ENCODE measurements around the gene HHAT.

HHAT gene

GRCh38 chr1:210706246-210706645 is 377.5 kb downstream of the HHAT start:
- TF ChIP-seq ZFX (IDR thresholded peaks at IDR 0.05) (no peak), CTCF (conservative IDR thresholded peaks at IDR 0.05) (no peak)
- H3K27ac ChIP-seq, result no peak overlapping the region

- TF ChIP-seq ZFX (IDR thresholded peaks at IDR 0.05) (no peak), CTCF (conservative IDR thresholded peaks at IDR 0.05) (no peak)
- peak overlapping the region; percentile 20; the same call in 1 of the 2 replicates for H3K27ac ChIP-seq
These were observed 378.9 kb downstream of the HHAT start for GRCh38 chr1:210707300-210708240.

- no peak for TF ChIP-seq CTCF (conservative IDR thresholded peaks at IDR 0.05)
- TF ChIP-seq ZFX (IDR thresholded peaks at IDR 0.05), result no peak
- H3K27ac ChIP-seq, result no peak overlapping the region
These were observed 381.0 kb downstream of the HHAT start for GRCh38 chr1:210709701-210710100.

- TF ChIP-seq ZFX (IDR thresholded peaks at IDR 0.05) (no peak), CTCF (conservative IDR thresholded peaks at IDR 0.05) (peak; percentile 23)
- H3K27ac ChIP-seq, result no peak overlapping the region
These were observed 383.3 kb downstream of the HHAT start for GRCh38 chr1:210711825-210712612.

GRCh38 chr1:210715072-210715471 is 386.4 kb downstream of the HHAT start:
- H3K27ac ChIP-seq, result no peak overlapping the region
- TF ChIP-seq CTCF (conservative IDR thresholded peaks at IDR 0.05) (no peak), ZFX (IDR thresholded peaks at IDR 0.05) (no peak)

GRCh38 chr1:210722410-210723081 is 393.8 kb downstream of the HHAT start:
- no peak overlapping the region for H3K27ac ChIP-seq
- TF ChIP-seq ZFX (IDR thresholded peaks at IDR 0.05) (no peak), CTCF (conservative IDR thresholded peaks at IDR 0.05) (no peak)
